Activated CD4-positive, alpha-beta T cell treated with anti-CD3 and anti-CD28 coated beads, Interleukin-2, amount 50 U/mL, for 16 hours (primary cell): ENCODE measurements around the gene BCORL1.

Source experiments
- DNase-seq: peaks from one replicate; pipeline ENCODE4 v3.0.0-alpha.2; 2020

The BCORL1 gene

GRCh38 chrX:130066975-130067615 is 84.7 kb downstream of the BCORL1 start:
- DNase-seq: no peak

GRCh38 chrX:130071611-130072344 is 89.3 kb downstream of the BCORL1 start:
- no peak for DNase-seq

GRCh38 chrX:130072345-130072740 is 89.9 kb downstream of the BCORL1 start:
- DNase-seq: no peak

GRCh38 chrX:130075777-130076176 is 93.3 kb downstream of the BCORL1 start:
- DNase-seq: no peak

GRCh38 chrX:130079824-130080406 is 97.5 kb downstream of the BCORL1 start:
- peak; percentile 68 for DNase-seq

GRCh38 chrX:130080791-130081367 is 98.4 kb downstream of the BCORL1 start:
- DNase-seq: no peak

GRCh38 chrX:130081421-130082045 is 99.1 kb downstream of the BCORL1 start:
- DNase-seq: no peak

- peak; percentile 92 for DNase-seq
These were observed 100.0 kb downstream of the BCORL1 start for GRCh38 chrX:130082244-130083106.

- DNase-seq: no peak
These were observed 100.7 kb downstream of the BCORL1 start for GRCh38 chrX:130083107-130083490.

GRCh38 chrX:130083656-130084382 is 101.4 kb downstream of the BCORL1 start:
- DNase-seq: peak; percentile 43

GRCh38 chrX:130084631-130085237 is 102.3 kb downstream of the BCORL1 start:
- DNase-seq: peak; percentile 39

- peak; percentile 47 for DNase-seq
These were observed 103.4 kb downstream of the BCORL1 start for GRCh38 chrX:130085551-130086446.

- peak; percentile 87 for DNase-seq
These were observed 104.2 kb downstream of the BCORL1 start for GRCh38 chrX:130086447-130087206.

GRCh38 chrX:130090364-130090763 is 107.9 kb downstream of the BCORL1 start:
- no peak for DNase-seq

GRCh38 chrX:130091980-130092522 is 109.6 kb downstream of the BCORL1 start:
- DNase-seq: peak; percentile 92

GRCh38 chrX:130093271-130093670 is 110.8 kb downstream of the BCORL1 start:
- DNase-seq: no peak

GRCh38 chrX:130094696-130095095 is 112.3 kb downstream of the BCORL1 start:
- no peak for DNase-seq

GRCh38 chrX:130095249-130096030 is 113.0 kb downstream of the BCORL1 start:
- DNase-seq: no peak
